ENCODE data around the gene INTS3.

DNA sequence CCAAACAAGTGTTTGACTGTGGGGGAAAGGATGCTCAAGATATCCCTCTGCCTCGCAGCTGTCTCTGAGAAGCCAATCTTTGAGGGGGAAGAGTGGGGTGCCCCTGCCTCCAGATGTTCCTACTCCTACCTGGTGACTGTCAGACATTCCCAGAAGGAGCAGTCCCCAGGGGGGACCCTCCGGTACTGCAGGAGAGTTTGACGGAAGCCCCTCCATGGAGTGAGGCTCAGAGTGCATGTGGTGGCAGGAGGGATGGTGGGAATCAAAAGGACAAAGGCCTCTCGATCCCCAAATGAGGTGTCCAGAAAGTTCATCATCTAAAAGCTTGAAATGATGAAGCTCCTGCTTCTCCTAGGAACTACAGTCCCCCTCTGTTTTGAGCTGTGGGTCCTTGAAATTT lies 52.7 kb downstream of the INTS3 start:
- TF ChIP-seq, protein P1, sequence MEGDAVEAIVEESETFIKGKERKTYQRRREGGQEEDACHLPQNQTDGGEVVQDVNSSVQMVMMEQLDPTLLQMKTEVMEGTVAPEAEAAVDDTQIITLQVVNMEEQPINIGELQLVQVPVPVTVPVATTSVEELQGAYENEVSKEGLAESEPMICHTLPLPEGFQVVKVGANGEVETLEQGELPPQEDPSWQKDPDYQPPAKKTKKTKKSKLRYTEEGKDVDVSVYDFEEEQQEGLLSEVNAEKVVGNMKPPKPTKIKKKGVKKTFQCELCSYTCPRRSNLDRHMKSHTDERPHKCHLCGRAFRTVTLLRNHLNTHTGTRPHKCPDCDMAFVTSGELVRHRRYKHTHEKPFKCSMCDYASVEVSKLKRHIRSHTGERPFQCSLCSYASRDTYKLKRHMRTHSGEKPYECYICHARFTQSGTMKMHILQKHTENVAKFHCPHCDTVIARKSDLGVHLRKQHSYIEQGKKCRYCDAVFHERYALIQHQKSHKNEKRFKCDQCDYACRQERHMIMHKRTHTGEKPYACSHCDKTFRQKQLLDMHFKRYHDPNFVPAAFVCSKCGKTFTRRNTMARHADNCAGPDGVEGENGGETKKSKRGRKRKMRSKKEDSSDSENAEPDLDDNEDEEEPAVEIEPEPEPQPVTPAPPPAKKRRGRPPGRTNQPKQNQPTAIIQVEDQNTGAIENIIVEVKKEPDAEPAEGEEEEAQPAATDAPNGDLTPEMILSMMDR (conservative IDR thresholded peaks at IDR 0.05; ENCODE audit: low read depth, low read length): no peak
- no peak for TF ChIP-seq EZH2 (IDR thresholded peaks at IDR 0.05; ENCODE audit: borderline replicate concordance, low read depth, low read length, poor library complexity, severe bottlenecking)

All from A673 (cell line).